ENCODE measurements around the gene PRRX2.

DNA sequence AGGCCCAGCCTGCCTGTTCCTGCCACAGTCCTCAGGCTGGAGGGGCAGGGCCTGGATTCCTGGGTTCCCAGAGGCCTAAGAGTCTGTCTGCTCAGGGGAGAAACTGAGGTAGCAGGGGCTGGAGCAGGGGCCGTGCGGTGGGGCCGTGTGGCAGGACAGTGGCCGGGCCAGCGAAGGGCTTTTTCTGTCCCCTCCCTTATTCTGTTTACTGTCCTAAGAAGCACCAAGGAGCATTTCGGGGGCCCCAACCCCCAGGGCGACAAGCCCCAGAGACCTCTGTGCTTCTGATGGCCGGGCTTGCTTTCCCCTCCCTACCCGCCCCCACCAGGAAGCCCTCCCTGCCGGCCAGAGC is 16.7 kb upstream of the PRRX2 start:
- TF ChIP-seq, protein P1, sequence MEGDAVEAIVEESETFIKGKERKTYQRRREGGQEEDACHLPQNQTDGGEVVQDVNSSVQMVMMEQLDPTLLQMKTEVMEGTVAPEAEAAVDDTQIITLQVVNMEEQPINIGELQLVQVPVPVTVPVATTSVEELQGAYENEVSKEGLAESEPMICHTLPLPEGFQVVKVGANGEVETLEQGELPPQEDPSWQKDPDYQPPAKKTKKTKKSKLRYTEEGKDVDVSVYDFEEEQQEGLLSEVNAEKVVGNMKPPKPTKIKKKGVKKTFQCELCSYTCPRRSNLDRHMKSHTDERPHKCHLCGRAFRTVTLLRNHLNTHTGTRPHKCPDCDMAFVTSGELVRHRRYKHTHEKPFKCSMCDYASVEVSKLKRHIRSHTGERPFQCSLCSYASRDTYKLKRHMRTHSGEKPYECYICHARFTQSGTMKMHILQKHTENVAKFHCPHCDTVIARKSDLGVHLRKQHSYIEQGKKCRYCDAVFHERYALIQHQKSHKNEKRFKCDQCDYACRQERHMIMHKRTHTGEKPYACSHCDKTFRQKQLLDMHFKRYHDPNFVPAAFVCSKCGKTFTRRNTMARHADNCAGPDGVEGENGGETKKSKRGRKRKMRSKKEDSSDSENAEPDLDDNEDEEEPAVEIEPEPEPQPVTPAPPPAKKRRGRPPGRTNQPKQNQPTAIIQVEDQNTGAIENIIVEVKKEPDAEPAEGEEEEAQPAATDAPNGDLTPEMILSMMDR (IDR thresholded peaks at IDR 0.05) = no peak
- TF ChIP-seq POLR2A (IDR thresholded peaks at IDR 0.05) = no peak
